SK-N-SH treated with all-trans-retinoic acid at 6 μM for 48 hours (cell line): ENCODE measurements around the gene FYN.

Source experiments
- ARNTL ChIP-seq: fragments of 450-650 bp; formaldehyde crosslinking; IDR thresholded peaks from 2 replicates; pipeline ENCODE4 v1.5.0; 2020; ENCODE audit warnings: low read depth, mild to moderate bottlenecking, moderate library complexity, borderline replicate concordance
- ISL1 ChIP-seq: fragments of 250-450 bp; sonication (Bioruptor Pico); IDR thresholded peaks from 2 replicates; pipeline ENCODE4 v2.1.2; 2022; ENCODE audit warnings: mild to moderate bottlenecking, moderate library complexity
- PATZ1 ChIP-seq: fragments of 250-450 bp; sonication (Bioruptor Pico); IDR thresholded peaks from 2 replicates; pipeline ENCODE4 v1.8.0; 2020; ENCODE audit warnings: mild to moderate bottlenecking, moderate library complexity, borderline replicate concordance
- SNAI2 ChIP-seq: fragments of 250-450 bp; sonication (Bioruptor Pico); IDR thresholded peaks from 2 replicates; pipeline ENCODE4 v1.5.0; 2020; ENCODE audit warnings: mild to moderate bottlenecking, moderate library complexity
- TCF4 ChIP-seq: fragments of 250-450 bp; sonication (Bioruptor Pico); IDR thresholded peaks from 2 replicates; pipeline ENCODE4 v1.8.0; 2021; ENCODE audit warnings: mild to moderate bottlenecking, moderate library complexity, borderline replicate concordance
- ZFP3 ChIP-seq: fragments of 250-450 bp; sonication (Bioruptor Pico); IDR thresholded peaks from 2 replicates; pipeline ENCODE4 v1.5.0; 2020; ENCODE audit warnings: mild to moderate bottlenecking, moderate library complexity
- ZNF70 ChIP-seq: fragments of 450-650 bp; formaldehyde crosslinking; IDR thresholded peaks from 2 replicates; pipeline ENCODE4 v1.5.0; 2020; ENCODE audit warnings: mild to moderate bottlenecking, moderate library complexity

DNA sequence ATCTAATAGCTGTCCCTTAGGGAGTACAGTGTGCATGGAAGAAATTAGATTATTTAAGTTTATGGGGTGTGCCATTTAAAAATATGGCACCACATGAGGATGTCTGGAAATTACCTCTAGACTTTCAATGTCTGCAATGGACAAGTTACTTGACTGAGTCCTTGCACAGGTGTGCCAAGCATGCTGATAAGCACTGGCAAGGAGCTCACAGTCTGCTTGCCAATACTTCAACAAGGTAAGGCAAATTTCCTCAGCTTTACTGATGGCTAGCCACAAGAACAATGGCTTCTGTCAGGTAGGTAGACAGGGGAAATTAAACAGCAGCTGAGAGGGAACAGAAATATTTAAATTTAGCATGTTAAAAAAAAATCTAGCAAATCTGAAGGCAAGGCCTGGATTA, 176.4 kb downstream of the FYN start:
- no peak for TF ChIP-seq PATZ1 (CRISPR knock-in tag)
- TF ChIP-seq ARNTL (CRISPR knock-in tag) = no peak
- TF ChIP-seq ISL1 (CRISPR knock-in tag) = no peak
- TF ChIP-seq ZFP3 = no peak
- TF ChIP-seq SNAI2 (CRISPR knock-in tag) = no peak
- no peak for TF ChIP-seq ZNF70 (CRISPR knock-in tag)
- no peak for TF ChIP-seq TCF4 (CRISPR knock-in tag)
